GM23338 (cell line): ENCODE results near the gene PLPPR3.

Experiments
- CTCF ChIP-seq, 2 experiments: fragments of 200-600 bp in 1 of 2; sonication (generic) in 1 of 2; conservative IDR thresholded peaks; 2 replicates each; pipeline versions ENCODE4 v1.5.1 to v1.6.1; 2016 to 2017; ENCODE audit warnings: antibody characterized with exemption in 2 of 2, low read depth in 2 of 2, mild to moderate bottlenecking in 2 of 2, moderate library complexity in 1 of 2
- EZH2 ChIP-seq: fragments of 200-600 bp; sonication (generic); IDR thresholded peaks from one replicate; pipeline ENCODE4 v1.8.0; 2017; ENCODE audit warnings: antibody characterized with exemption, mild to moderate bottlenecking, low read depth; ENCODE audit not compliant: unreplicated experiment
- EZH2phosphoT487 ChIP-seq: fragments of 200-600 bp; sonication (generic); IDR thresholded peaks from one replicate; pipeline ENCODE4 v1.8.1; 2018; ENCODE audit warnings: antibody characterized with exemption; ENCODE audit not compliant: unreplicated experiment
- POLR2AphosphoS5 ChIP-seq: IDR thresholded peaks from 2 replicates; pipeline ENCODE4 v1.6.1; 2016; ENCODE audit warnings: antibody characterized with exemption, low read depth
- REST ChIP-seq: IDR thresholded peaks from one replicate; pipeline ENCODE4 v1.6.1; 2018; ENCODE audit warnings: antibody characterized with exemption; ENCODE audit not compliant: unreplicated experiment
- ZNF114 ChIP-seq: fragments of 250-450 bp; sonication (Bioruptor Pico); IDR thresholded peaks from 2 replicates; pipeline ENCODE4 v1.5.0; 2020; ENCODE audit warnings: mild to moderate bottlenecking, moderate library complexity
- ZNF331 ChIP-seq: fragments of 250-450 bp; sonication (Bioruptor Pico); IDR thresholded peaks from 2 replicates; pipeline ENCODE4 v1.5.0; 2020; ENCODE audit warnings: low read depth, mild to moderate bottlenecking, moderate library complexity
- ZNF462 ChIP-seq: fragments of 250-450 bp; sonication (Bioruptor Pico); IDR thresholded peaks from 2 replicates; pipeline ENCODE4 v1.5.0; 2020; ENCODE audit warnings: mild to moderate bottlenecking, moderate library complexity

GRCh38 chr19:861756-862580, 40.2 kb upstream of the PLPPR3 start:
- TF ChIP-seq CTCF (conservative IDR thresholded peaks at IDR 0.05; ENCODE audit: low read depth in 2 of 2) (peak; percentile 53 to 71), EZH2phosphoT487 (no peak), REST (no peak), ZNF331 (no peak), ZNF114 (CRISPR knock-in tag) (no peak), POLR2AphosphoS5 (no peak), ZNF462 (CRISPR knock-in tag) (no peak), EZH2 (no peak)
